ENCODE results near the gene TIMM10B.
"Not testable (repeated sequence)": the region's sequence is repeated elsewhere in the genome, so short reads cannot be mapped to it uniquely, and the experiment has no call there.

The TIMM10B gene

GRCh38 chr11:6504166-6504565 lies 22.9 kb downstream of the TIMM10B start:
- DNase-seq (ENCODE audit: insufficient read length, low spot score), result no peak
- no peak for FAIRE-seq

GRCh38 chr11:6505577-6506240 lies 24.4 kb downstream of the TIMM10B start:
- FAIRE-seq, result peak; percentile 94
- DNase-seq (ENCODE audit: insufficient read length, low spot score), result no peak

GRCh38 chr11:6516865-6517264 lies 35.6 kb downstream of the TIMM10B start:
- peak; percentile 31 for FAIRE-seq
- no peak for DNase-seq (ENCODE audit: insufficient read length, low spot score)

- FAIRE-seq, result no peak
- DNase-seq (ENCODE audit: insufficient read length, low spot score), result no peak
Observed at GRCh38 chr11:6520265-6520664, 39.0 kb downstream of the TIMM10B start.

- DNase-seq (ENCODE audit: insufficient read length, low spot score); FAIRE-seq: not testable (repeated sequence)
Observed at GRCh38 chr11:6521946-6522345, 40.6 kb downstream of the TIMM10B start.

GRCh38 chr11:6523253-6523652 lies 42.0 kb downstream of the TIMM10B start:
- DNase-seq (ENCODE audit: insufficient read length, low spot score) (no peak), FAIRE-seq (no peak)

- DNase-seq (ENCODE audit: insufficient read length, low spot score), result peak; percentile 8
- peak; percentile 68 for FAIRE-seq
Observed at GRCh38 chr11:6526411-6527135, 45.3 kb downstream of the TIMM10B start.

GRCh38 chr11:6529266-6529665 lies 48.0 kb downstream of the TIMM10B start:
- DNase-seq (ENCODE audit: insufficient read length, low spot score) (no peak), FAIRE-seq (no peak)

GRCh38 chr11:6530848-6531247 lies 49.5 kb downstream of the TIMM10B start:
- FAIRE-seq (no peak), DNase-seq (ENCODE audit: insufficient read length, low spot score) (no peak)

- no peak for DNase-seq (ENCODE audit: insufficient read length, low spot score)
- peak; percentile 87 for FAIRE-seq
Observed at GRCh38 chr11:6531267-6531752, 50.0 kb downstream of the TIMM10B start.
